ENCODE results near the gene PARP9.

- TF ChIP-seq EZH2 (IDR thresholded peaks at IDR 0.05) (no peak), CTCF (IDR thresholded peaks at IDR 0.05) (no peak)
Observed at GRCh38 chr3:122587572-122587971, 23.5 kb upstream of the PARP9 start.

Measured in neural progenitor cell (in vitro differentiated cells).